BLaER1 treated with 17β-estradiol and CSF1 and Interleukin-3, amounts not matched to agents 10 nM and 100 nM (cell line): ENCODE results near the gene ACTL6B.

Source experiments
- H3K27ac ChIP-seq, 11 experiments: shearing (Covaris generic); formaldehyde crosslinking; 2 replicates each; pipeline ENCODE4 v1.8.1; 2022
- H3K27me3 ChIP-seq, 11 experiments: shearing (Covaris generic); formaldehyde crosslinking; 2 replicates each; pipeline ENCODE4 v1.8.1; 2022
- H3K36me3 ChIP-seq, 11 experiments: shearing (Covaris generic); formaldehyde crosslinking; 2 replicates each; pipeline ENCODE4 v1.8.1; 2022
- H3K4me1 ChIP-seq, 10 experiments: shearing (Covaris generic); formaldehyde crosslinking; 2 replicates each; pipeline ENCODE4 v1.8.1; 2022
- H3K4me2 ChIP-seq, 11 experiments: shearing (Covaris generic); formaldehyde crosslinking; 2 replicates each; pipeline ENCODE4 v1.8.1; 2022
- H3K4me3 ChIP-seq, 10 experiments: shearing (Covaris generic); formaldehyde crosslinking; 2 replicates each; pipeline ENCODE4 v1.8.1; 2022
- H3K9ac ChIP-seq, 11 experiments: shearing (Covaris generic); formaldehyde crosslinking; 2 replicates each; pipeline ENCODE4 v1.8.1; 2022
- H3K9me3 ChIP-seq, 11 experiments: shearing (Covaris generic); formaldehyde crosslinking; replicated peaks in 1 of 11; 2 replicates each; pipeline ENCODE4 v1.8.1; 2022
- H4K20me1 ChIP-seq, 11 experiments: shearing (Covaris generic); formaldehyde crosslinking; 2 replicates each; pipeline ENCODE4 v1.8.1; 2022
- Cebpa-rat ChIP-seq, 11 experiments: shearing (Covaris generic); IDR thresholded peaks; 2 replicates each; pipeline ENCODE4 v1.8.1; 2022

The ACTL6B gene

GRCh38 chr7:100641463-100641859 lies 14.8 kb downstream of the ACTL6B start, which contains the start of gene TFR2:
Gene TFR2 (minus strand): TSS chr7:100641552. CDS start chr7:100641509, 43 bp downstream.
- TF ChIP-seq Cebpa-rat (IDR thresholded peaks at IDR 0.05), result no peak
- H3K4me1 ChIP-seq, result peaks cover 4 to 18% (median 12%) of the 10 kb centered on the region in 10 experiments; a peak in 17 of 20 replicates
- no peak within 1 kb of the TSS; a peak in 1 of 22 replicates for H3K9ac ChIP-seq
- H3K27ac ChIP-seq, result no peak within 1 kb of the TSS
- no peaks in the 10 kb centered on the region for H3K36me3 ChIP-seq
- no peaks in the 10 kb centered on the region for H4K20me1 ChIP-seq
- H3K4me2 ChIP-seq, result peak within 1 kb of the TSS; percentile 38 to 75 (median 61); a peak in 21 of 22 replicates
- no peaks in the 10 kb centered on the region for H3K27me3 ChIP-seq
- no peak within 1 kb of the TSS for H3K4me3 ChIP-seq
- H3K9me3 ChIP-seq, result no peaks in the 10 kb centered on the region

- Histone ChIP-seq H3K27me3 (no peaks in the 10 kb centered on the region), H4K20me1 (no peaks in the 10 kb centered on the region), H3K4me2 (no peak overlapping the region), H3K27ac (no peak overlapping the region), H3K4me1 (peaks cover 4 to 18% (median 12%) of the 10 kb centered on the region in 10 experiments; a peak in 17 of 20 replicates), H3K4me3 (no peak overlapping the region), H3K36me3 (no peaks in the 10 kb centered on the region), H3K9me3 (no peaks in the 10 kb centered on the region), H3K9ac (no peak overlapping the region; a peak in 1 of 22 replicates)
- TF ChIP-seq Cebpa-rat (IDR thresholded peaks at IDR 0.05), result no peak
Measured at GRCh38 chr7:100640517-100641440, 15.5 kb downstream of the ACTL6B start.

DNA sequence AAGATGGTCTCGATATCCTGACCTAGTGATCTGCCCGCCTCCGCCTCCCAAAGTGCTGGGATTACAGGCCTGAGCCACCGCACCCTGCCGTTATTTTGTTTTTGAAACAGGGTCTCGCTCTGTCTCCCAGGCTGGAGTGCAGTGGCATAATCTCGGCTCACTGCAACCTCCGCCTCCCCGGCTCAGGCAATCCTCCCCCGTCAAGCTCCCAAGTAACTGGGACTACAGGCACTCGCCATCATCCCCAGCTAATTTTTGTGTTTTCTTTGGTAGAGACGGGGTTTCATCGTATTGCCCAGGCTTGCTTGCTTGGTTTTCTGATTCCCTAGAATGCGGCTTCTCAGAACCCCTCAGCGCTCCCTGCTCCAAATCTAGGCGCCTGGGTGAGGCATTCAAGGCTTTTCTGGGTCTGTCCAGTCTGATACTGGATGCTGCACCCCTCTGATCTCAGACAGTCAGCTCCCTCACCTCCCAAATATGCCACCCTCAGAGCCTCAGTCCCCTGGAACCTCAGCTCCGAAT lies 16.2 kb downstream of the ACTL6B start:
- TF ChIP-seq Cebpa-rat (IDR thresholded peaks at IDR 0.05), result no peak
- H3K4me2 ChIP-seq, result no peak overlapping the region

GRCh38 chr7:100632951-100633717 lies 23.1 kb downstream of the ACTL6B start:
- Histone ChIP-seq H3K9me3 (no peaks in the 10 kb centered on the region), H3K4me1 (peaks cover 5 to 54% (median 49%) of the 10 kb centered on the region in 10 experiments; a peak in 19 of 20 replicates), H3K36me3 (peaks cover 0 to 25% (median 8%) of the 10 kb centered on the region in 11 experiments; a peak in 14 of 22 replicates), H3K4me3 (peak overlapping the region; percentile 62 to 80 (median 76)), H3K27ac (peak overlapping the region; percentile 62 to 91 (median 84); a peak in 21 of 22 replicates), H3K4me2 (peak overlapping the region; percentile 83 to 95 (median 92)), H3K9ac (peak overlapping the region; percentile 73 to 90 (median 84)), H4K20me1 (no peaks in the 10 kb centered on the region), H3K27me3 (no peaks in the 10 kb centered on the region)
- no peak for TF ChIP-seq Cebpa-rat (IDR thresholded peaks at IDR 0.05)

More for the DNA sequence above, 16.2 kb downstream of the ACTL6B start:
- Histone ChIP-seq H3K27me3 (no peaks in the 10 kb centered on the region), H3K9ac (no peak overlapping the region), H3K27ac (no peak overlapping the region), H4K20me1 (no peaks in the 10 kb centered on the region), H3K4me3 (no peak overlapping the region), H3K36me3 (no peaks in the 10 kb centered on the region), H3K4me1 (peaks cover 4 to 18% (median 12%) of the 10 kb centered on the region in 10 experiments; a peak in 17 of 20 replicates), H3K9me3 (no peaks in the 10 kb centered on the region)

GRCh38 chr7:100630066-100630465 lies 26.2 kb downstream of the ACTL6B start:
- Histone ChIP-seq H3K36me3 (peaks cover 0 to 30% (median 12%) of the 10 kb centered on the region in 11 experiments; a peak in 14 of 22 replicates), H3K4me3 (no peak overlapping the region), H3K27me3 (no peaks in the 10 kb centered on the region), H3K9ac (peak overlapping the region in 1 of 11 experiments; percentile 16; a peak in 1 of 22 replicates), H3K4me2 (peak overlapping the region in 9 of 11 experiments; percentile 26 to 95 (median 68); a peak in 16 of 22 replicates), H3K9me3 (no peaks in the 10 kb centered on the region), H3K4me1 (peaks cover 13 to 75% (median 66%) of the 10 kb centered on the region in 10 experiments), H3K27ac (peak overlapping the region in 3 of 11 experiments; percentile 10 to 43 (median 38); a peak in 3 of 22 replicates), H4K20me1 (no peaks in the 10 kb centered on the region)
- TF ChIP-seq Cebpa-rat (IDR thresholded peaks at IDR 0.05), result no peak

DNA sequence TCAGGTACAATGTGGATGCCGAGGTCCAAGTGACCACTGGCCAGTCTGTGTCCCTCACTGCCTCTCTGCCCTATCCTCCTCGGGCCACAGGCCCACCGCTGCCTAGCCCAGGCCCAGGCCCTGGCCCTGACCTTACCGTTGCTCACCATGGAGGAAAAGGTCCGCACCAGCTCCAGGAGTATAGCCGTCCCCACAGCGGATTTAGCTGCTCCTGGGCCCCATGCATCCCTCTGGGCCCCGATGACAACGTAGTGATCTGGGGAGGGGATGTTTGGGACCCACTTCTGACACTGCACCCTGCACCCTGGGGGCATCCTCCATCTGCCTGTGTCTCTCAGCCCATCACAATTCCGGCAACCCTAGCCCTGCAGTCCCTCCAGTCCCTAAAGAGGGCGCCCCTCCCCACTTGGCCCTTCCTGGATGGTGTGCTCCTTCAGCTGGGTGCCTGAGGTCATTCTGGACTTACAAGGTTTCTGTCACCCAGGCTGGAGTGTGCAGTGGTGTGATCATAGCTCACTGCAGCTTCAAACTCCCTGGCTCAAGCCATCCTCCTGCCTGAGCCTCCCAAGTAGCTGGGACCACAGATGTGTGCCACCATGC lies 27.0 kb downstream of the ACTL6B start:
- Histone ChIP-seq H3K4me3 (no peak overlapping the region), H3K4me2 (peak overlapping the region in 5 of 11 experiments; percentile 58 to 95 (median 64); a peak in 8 of 22 replicates), H3K9ac (no peak overlapping the region), H3K36me3 (peaks cover 0 to 35% (median 13%) of the 10 kb centered on the region in 11 experiments; a peak in 14 of 22 replicates), H4K20me1 (no peaks in the 10 kb centered on the region), H3K4me1 (peaks cover 17 to 71% (median 63%) of the 10 kb centered on the region in 10 experiments), H3K27ac (peak overlapping the region in 3 of 11 experiments; percentile 2 to 43 (median 10); a peak in 3 of 22 replicates), H3K9me3 (no peaks in the 10 kb centered on the region), H3K27me3 (no peaks in the 10 kb centered on the region)
- TF ChIP-seq Cebpa-rat (IDR thresholded peaks at IDR 0.05), result no peak

- Histone ChIP-seq H3K27ac (peak overlapping the region in 9 of 11 experiments; percentile 65 to 80 (median 75); a peak in 18 of 22 replicates), H3K9ac (peak overlapping the region; percentile 68 to 81 (median 73); a peak in 20 of 22 replicates), H3K27me3 (no peaks in the 10 kb centered on the region), H3K4me3 (peak overlapping the region; percentile 44 to 69 (median 60); a peak in 19 of 20 replicates), H3K4me1 (peaks cover 20 to 63% (median 52%) of the 10 kb centered on the region in 10 experiments), H4K20me1 (no peaks in the 10 kb centered on the region), H3K4me2 (peak overlapping the region; percentile 88 to 99 (median 97)), H3K36me3 (peaks cover 0 to 41% (median 14%) of the 10 kb centered on the region in 11 experiments; a peak in 15 of 22 replicates), H3K9me3 (no peaks in the 10 kb centered on the region)
- no peak for TF ChIP-seq Cebpa-rat (IDR thresholded peaks at IDR 0.05)
Measured at GRCh38 chr7:100627238-100627549, 29.1 kb downstream of the ACTL6B start.
